T-helper 22 cell (primary cell): ENCODE data around the gene HPS3.

ENCODE experiments used
- DNase-seq: peaks from one replicate; pipeline ENCODE4 v3.0.0-alpha.2; 2020; ENCODE audit warnings: low read depth

HPS3 gene

GRCh38 chr3:149120051-149120972 lies 9.1 kb upstream of the HPS3 start:
- no peak for DNase-seq

- DNase-seq, result no peak
These were observed 6.5 kb upstream of the HPS3 start for GRCh38 chr3:149122721-149123578.

GRCh38 chr3:149128821-149129220 lies 617 bp upstream of the HPS3 start:
- no peak for DNase-seq

GRCh38 chr3:149131589-149131988 lies 2.2 kb downstream of the HPS3 start:
- no peak for DNase-seq

GRCh38 chr3:149134575-149134974 lies 5.1 kb downstream of the HPS3 start:
- DNase-seq, result no peak

GRCh38 chr3:149142682-149143081 lies 13.2 kb downstream of the HPS3 start:
- DNase-seq, result no peak

- DNase-seq, result no peak
These were observed 15.9 kb downstream of the HPS3 start for GRCh38 chr3:149145356-149145755.

GRCh38 chr3:149145974-149146373 lies 16.5 kb downstream of the HPS3 start:
- no peak for DNase-seq

- DNase-seq, result no peak
These were observed 21.0 kb downstream of the HPS3 start for GRCh38 chr3:149150436-149150835.

GRCh38 chr3:149151843-149152242 lies 22.4 kb downstream of the HPS3 start:
- DNase-seq, result no peak

GRCh38 chr3:149152420-149152819 lies 23.0 kb downstream of the HPS3 start:
- no peak for DNase-seq

- DNase-seq, result no peak
These were observed 24.0 kb downstream of the HPS3 start for GRCh38 chr3:149153402-149153801.

- no peak for DNase-seq
These were observed 31.4 kb downstream of the HPS3 start for GRCh38 chr3:149160754-149161300.

GRCh38 chr3:149162007-149162406 lies 32.6 kb downstream of the HPS3 start:
- no peak for DNase-seq

- no peak for DNase-seq
These were observed 33.6 kb downstream of the HPS3 start for GRCh38 chr3:149163066-149163465.

- DNase-seq, result no peak
These were observed 38.5 kb downstream of the HPS3 start for GRCh38 chr3:149167898-149168297.

- DNase-seq, result no peak
These were observed 41.2 kb downstream of the HPS3 start for GRCh38 chr3:149170672-149171071.

- DNase-seq, result no peak
These were observed 45.5 kb downstream of the HPS3 start for GRCh38 chr3:149174901-149175300.

- DNase-seq, result no peak
These were observed 47.7 kb downstream of the HPS3 start for GRCh38 chr3:149177122-149177521.

- no peak for DNase-seq
These were observed 49.8 kb downstream of the HPS3 start for GRCh38 chr3:149179220-149179619.

- no peak for DNase-seq
These were observed 50.7 kb downstream of the HPS3 start for GRCh38 chr3:149180057-149180573.

- DNase-seq, result no peak
These were observed 51.7 kb downstream of the HPS3 start for GRCh38 chr3:149181182-149181581.
